Measurements from ENCODE around the gene OLFML2A.

DNA sequence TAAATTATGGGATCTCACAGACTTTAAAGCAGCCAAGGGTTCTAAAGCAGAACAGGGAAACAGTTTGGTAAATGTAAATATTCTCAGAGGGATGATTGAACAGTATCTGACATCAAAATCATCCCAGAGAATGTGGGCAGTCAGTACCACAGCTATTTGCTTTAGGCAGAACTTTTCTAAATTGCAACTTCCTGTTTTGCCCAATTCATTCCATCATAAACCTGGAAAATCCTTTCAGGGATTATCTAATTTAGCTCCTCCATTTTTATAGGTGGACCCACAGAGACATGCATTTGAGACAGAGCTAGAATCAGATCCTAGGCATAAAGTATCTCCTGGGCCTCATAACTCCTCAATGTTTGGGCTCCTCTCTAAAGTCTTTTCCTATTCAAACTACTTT is 18.2 kb upstream of the OLFML2A start:
- TF ChIP-seq, protein P1, sequence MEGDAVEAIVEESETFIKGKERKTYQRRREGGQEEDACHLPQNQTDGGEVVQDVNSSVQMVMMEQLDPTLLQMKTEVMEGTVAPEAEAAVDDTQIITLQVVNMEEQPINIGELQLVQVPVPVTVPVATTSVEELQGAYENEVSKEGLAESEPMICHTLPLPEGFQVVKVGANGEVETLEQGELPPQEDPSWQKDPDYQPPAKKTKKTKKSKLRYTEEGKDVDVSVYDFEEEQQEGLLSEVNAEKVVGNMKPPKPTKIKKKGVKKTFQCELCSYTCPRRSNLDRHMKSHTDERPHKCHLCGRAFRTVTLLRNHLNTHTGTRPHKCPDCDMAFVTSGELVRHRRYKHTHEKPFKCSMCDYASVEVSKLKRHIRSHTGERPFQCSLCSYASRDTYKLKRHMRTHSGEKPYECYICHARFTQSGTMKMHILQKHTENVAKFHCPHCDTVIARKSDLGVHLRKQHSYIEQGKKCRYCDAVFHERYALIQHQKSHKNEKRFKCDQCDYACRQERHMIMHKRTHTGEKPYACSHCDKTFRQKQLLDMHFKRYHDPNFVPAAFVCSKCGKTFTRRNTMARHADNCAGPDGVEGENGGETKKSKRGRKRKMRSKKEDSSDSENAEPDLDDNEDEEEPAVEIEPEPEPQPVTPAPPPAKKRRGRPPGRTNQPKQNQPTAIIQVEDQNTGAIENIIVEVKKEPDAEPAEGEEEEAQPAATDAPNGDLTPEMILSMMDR (IDR thresholded peaks at IDR 0.05; ENCODE audit: insufficient read depth, low read length): no peak
- TF ChIP-seq POLR2AphosphoS5 (IDR thresholded peaks at IDR 0.05; ENCODE audit: low read depth): no peak
- no peak for TF ChIP-seq GABPA (IDR thresholded peaks at IDR 0.05; ENCODE audit: low read depth)

Measured in HL-60 (cell line).